Limb (tissue), 2 donors: ENCODE results near the gene TBX15.

ENCODE experiments used
- DNase-seq, 2 donors: peaks; one replicate each; pipeline ENCODE4 v3.0.0-alpha.2; 2016; ENCODE audit errors: extremely low spot score in 2 of 2

TBX15 gene

DNA sequence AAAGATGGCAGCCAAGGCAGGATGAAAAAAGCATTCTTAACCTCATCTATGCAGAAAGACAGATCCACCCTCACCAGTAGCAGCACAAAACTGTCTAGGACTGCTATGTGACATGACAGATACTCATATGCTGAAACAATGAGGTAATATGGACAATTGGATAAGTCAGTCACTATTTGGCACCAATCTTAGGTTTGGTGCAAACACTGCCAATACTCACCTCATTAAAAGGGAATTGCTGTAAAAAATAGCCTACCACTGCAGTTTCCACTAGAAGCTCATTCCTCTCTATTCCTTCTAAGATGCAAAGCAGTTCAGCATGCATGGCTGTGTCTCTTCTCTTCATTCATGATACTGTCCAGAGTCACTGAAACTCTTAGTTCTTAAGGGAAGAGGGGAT is 91.7 kb downstream of the TBX15 start:
- peak in 1 of 2 donors; percentile 18 for DNase-seq

- no peak for DNase-seq
Measured at GRCh38 chr1:118894836-118895235, 93.3 kb downstream of the TBX15 start.

DNA sequence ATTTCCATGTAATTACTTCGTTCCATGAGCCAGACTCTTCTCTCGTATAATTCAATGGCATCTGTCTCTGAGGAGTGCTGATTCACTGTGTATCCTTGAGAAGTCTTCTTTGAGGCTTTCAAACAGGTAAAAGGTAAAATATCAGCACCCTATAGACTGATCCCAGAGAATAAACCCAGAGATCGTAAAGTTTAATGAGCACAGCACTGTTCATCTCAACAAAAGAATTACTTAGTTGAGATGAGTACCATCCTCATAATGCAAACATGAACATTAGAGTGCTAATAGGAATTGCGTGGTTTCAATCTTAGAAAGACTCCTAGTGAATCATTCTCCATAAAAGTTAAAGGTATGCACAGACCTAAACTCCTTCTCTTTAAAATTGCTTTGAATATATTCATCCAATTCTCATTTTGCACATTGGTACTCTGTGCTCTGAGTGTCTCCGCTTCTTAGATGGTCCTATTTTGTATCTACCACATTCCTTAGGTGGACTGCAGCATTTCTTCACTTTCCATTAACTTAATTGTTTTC is 97.2 kb downstream of the TBX15 start:
- no peak for DNase-seq

- no peak for DNase-seq
Measured at GRCh38 chr1:118884946-118885345, 103.2 kb downstream of the TBX15 start.

GRCh38 chr1:118881751-118882150 is 106.4 kb downstream of the TBX15 start:
- no peak for DNase-seq

DNA sequence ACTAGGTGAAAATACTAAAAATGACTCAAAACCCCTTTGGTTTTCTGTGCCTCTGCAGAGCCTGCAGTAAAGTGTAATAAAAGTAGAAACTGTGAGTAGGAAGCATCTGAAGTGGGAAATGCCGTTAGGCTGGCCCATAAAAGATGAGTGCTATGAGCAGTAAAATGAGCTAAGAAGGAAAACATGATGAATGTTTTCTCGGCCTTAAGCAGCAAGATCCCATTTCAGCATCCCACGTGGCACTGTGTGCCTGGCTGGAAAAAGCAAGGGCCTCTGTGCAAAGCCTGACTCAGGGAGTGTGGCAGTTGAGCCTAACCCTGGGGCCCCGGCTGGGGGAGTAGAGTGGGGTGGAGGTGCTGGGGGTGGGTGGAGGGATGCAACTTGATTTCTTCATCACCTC is 109.5 kb downstream of the TBX15 start:
- peak in 1 of 2 donors; percentile 21 for DNase-seq

GRCh38 chr1:118877668-118878396 is 110.3 kb downstream of the TBX15 start:
- no peak for DNase-seq

GRCh38 chr1:118871582-118872171 is 116.5 kb downstream of the TBX15 start:
- no peak for DNase-seq

- no peak for DNase-seq
Measured at GRCh38 chr1:118868387-118868786, 119.8 kb downstream of the TBX15 start.

DNA sequence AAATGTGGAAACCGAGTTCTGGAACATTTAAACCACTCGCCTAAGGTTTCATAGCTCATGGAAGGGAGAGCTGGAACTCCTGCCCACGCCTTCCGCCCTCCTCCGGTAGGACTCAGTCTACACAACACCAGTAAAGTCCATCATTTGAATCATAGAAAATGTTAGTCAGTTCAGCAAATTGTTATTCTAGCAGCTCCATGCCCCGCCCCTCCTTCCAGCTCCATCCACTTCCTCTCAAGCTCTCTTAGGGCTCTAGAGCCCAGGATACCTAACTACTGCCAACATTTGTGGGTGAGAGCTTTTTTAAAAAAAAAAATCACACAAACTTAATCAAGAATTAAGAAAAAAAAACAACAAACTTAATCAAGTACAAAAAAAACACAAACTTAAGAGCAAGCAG is 121.8 kb downstream of the TBX15 start:
- no peak for DNase-seq

GRCh38 chr1:118863688-118864087 is 124.5 kb downstream of the TBX15 start:
- DNase-seq = no peak

GRCh38 chr1:118862755-118863154 is 125.4 kb downstream of the TBX15 start:
- DNase-seq = no peak

DNA sequence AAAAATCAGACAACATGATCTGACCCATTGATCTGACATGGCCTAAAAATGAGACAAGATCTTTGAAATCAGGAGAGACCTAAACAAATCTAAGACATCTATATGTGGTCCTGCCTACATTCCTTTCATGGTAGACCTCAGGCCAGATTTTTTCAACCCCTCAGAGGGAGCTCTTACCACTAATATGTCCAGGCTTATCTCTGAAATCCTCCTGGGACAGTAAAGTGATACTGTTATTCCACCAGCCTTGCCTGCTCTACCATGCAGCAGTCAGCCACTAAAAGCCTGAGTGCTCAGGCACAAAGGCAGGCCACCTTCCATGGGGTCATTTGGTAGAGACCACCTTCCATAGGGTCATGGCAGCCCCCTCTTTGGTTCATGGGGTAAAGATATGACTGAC is 126.9 kb downstream of the TBX15 start:
- no peak for DNase-seq

GRCh38 chr1:118859999-118860398 is 128.1 kb downstream of the TBX15 start:
- DNase-seq = no peak

DNA sequence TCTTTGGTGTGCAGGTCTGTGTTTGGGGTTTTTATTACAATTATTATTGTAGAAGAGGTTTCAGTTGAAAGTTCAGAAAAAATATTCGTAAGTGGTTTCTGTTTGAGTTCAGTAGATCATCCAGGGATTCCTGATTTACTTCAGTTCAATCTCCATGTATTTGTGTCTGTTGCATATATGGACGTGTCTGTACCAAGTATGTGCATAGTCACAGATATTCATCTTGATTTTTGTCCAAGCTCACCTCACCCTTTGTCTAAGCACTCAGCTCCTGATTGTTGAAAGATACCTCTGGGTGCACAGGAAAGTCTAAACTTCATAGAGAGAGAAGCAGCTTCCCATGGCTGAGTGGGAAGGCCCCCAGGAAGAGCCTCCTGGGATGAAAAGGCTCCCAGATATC is 141.7 kb downstream of the TBX15 start:
- no peak for DNase-seq

DNA sequence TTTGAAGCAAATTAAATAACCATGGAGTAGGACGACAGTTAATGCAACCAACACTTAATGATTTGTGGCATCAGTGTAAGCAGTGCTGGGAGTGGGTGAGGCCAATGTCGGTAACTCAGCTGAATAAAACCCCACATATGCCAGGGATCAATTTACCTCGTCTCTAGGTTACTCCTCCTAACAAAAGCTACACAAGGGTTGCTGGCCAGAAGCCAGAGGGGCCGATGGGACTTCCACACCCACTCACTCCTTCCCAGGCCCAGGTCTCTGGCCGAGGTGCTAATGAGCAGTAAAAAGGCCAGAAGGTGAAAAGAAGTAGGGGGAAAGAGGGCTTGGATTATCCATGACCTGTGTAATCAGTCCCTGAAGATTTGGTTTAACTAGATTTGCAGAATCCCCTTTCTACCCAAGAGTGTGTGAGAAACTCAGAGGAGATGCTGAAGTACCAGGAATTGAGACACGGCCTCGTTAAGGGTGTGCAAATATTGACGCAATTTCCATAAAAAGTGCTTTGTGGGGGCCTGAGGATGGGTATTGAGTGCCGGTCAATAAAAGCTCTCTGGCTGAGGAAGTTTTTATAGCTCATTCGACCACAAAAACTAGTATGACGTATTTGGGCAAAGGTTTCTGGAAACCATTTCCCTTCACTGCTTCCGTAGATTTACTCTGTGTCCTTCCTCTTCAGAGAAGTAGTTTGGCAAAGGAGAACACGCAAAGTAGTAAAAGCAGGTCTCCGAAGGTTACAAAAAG is 145.5 kb downstream of the TBX15 start:
- DNase-seq = peak; percentile 61 to 73

GRCh38 chr1:118841521-118841920 is 146.6 kb downstream of the TBX15 start:
- no peak for DNase-seq
